ENCODE measurements around the gene NYNRIN. TPM values are rescaled to one million over a fixed set of nuclear protein-coding genes. Genes with fewer than 3 reads are reported as not detected.

The NYNRIN gene
- total and polyA plus RNA-seq, 10 of the 15 experiments (the other 5 are each of a cell fraction or from before 2014, with no cell fraction given), result under 0.01 to 0.15 (median 0.01) TPM; not detected in 5

DNA sequence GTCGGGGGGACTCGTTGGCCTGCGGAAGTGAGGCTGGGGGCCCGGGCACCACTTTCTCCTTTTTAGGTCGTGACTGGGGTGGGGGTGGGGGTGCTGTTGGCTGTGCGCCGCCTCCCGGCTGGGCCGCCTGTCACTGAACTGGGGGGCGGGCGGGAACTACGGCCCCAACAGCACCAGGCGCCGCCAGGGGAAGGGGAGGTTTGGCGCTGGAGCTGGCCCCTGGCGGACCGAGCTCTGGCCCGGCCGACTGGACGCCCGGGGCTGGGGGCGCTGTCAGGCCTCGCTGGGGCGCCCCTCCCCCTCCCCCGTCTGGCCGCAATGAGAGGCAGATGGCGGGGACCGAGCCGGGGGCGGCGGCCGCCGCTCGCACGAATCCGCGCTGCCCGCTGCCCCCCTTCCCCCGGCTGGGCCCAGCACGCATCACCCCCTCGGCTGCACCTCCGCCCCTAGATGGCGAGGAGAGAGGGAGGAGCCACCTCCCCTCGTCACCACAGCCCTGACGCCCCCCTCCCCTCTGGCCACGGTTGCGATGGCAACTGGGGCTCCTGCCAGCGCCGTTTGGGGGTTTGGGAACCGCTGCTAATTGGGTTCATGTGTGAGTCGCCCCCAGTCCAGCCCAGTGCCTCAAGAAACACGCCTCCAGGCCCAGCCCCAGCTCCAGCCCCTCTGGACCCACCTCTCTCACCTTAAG is 30.1 kb upstream of the NYNRIN start (continued):
- TF ChIP-seq, protein P1, sequence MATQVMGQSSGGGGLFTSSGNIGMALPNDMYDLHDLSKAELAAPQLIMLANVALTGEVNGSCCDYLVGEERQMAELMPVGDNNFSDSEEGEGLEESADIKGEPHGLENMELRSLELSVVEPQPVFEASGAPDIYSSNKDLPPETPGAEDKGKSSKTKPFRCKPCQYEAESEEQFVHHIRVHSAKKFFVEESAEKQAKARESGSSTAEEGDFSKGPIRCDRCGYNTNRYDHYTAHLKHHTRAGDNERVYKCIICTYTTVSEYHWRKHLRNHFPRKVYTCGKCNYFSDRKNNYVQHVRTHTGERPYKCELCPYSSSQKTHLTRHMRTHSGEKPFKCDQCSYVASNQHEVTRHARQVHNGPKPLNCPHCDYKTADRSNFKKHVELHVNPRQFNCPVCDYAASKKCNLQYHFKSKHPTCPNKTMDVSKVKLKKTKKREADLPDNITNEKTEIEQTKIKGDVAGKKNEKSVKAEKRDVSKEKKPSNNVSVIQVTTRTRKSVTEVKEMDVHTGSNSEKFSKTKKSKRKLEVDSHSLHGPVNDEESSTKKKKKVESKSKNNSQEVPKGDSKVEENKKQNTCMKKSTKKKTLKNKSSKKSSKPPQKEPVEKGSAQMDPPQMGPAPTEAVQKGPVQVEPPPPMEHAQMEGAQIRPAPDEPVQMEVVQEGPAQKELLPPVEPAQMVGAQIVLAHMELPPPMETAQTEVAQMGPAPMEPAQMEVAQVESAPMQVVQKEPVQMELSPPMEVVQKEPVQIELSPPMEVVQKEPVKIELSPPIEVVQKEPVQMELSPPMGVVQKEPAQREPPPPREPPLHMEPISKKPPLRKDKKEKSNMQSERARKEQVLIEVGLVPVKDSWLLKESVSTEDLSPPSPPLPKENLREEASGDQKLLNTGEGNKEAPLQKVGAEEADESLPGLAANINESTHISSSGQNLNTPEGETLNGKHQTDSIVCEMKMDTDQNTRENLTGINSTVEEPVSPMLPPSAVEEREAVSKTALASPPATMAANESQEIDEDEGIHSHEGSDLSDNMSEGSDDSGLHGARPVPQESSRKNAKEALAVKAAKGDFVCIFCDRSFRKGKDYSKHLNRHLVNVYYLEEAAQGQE (IDR thresholded peaks at IDR 0.05; ENCODE audit: low read depth, low read length), result no peak
- TF ChIP-seq, protein P2, sequence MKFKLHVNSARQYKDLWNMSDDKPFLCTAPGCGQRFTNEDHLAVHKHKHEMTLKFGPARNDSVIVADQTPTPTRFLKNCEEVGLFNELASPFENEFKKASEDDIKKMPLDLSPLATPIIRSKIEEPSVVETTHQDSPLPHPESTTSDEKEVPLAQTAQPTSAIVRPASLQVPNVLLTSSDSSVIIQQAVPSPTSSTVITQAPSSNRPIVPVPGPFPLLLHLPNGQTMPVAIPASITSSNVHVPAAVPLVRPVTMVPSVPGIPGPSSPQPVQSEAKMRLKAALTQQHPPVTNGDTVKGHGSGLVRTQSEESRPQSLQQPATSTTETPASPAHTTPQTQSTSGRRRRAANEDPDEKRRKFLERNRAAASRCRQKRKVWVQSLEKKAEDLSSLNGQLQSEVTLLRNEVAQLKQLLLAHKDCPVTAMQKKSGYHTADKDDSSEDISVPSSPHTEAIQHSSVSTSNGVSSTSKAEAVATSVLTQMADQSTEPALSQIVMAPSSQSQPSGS (IDR thresholded peaks at IDR 0.05; ENCODE audit: low read length), result no peak
- no peak for TF ChIP-seq SMC3 (IDR thresholded peaks at IDR 0.05; ENCODE audit: borderline replicate concordance, low read length)
- no peak for TF ChIP-seq BRCA1 (IDR thresholded peaks at IDR 0.05; ENCODE audit: low read depth, low read length)
- TF ChIP-seq, protein P3, sequence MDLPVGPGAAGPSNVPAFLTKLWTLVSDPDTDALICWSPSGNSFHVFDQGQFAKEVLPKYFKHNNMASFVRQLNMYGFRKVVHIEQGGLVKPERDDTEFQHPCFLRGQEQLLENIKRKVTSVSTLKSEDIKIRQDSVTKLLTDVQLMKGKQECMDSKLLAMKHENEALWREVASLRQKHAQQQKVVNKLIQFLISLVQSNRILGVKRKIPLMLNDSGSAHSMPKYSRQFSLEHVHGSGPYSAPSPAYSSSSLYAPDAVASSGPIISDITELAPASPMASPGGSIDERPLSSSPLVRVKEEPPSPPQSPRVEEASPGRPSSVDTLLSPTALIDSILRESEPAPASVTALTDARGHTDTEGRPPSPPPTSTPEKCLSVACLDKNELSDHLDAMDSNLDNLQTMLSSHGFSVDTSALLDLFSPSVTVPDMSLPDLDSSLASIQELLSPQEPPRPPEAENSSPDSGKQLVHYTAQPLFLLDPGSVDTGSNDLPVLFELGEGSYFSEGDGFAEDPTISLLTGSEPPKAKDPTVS (IDR thresholded peaks at IDR 0.05; ENCODE audit: low read depth, low read length), result no peak
- no peak for TF ChIP-seq TBL1XR1 (IDR thresholded peaks at IDR 0.05; ENCODE audit: low read depth, low read length)
- TF ChIP-seq ZNF24 (IDR thresholded peaks at IDR 0.05), result no peak
- 0 out of 2 replicates have a peak, but pooled peaks have one; percentile 9 for TF ChIP-seq TCF3 (IDR thresholded peaks at IDR 0.05; ENCODE audit: borderline replicate concordance, insufficient read depth, low read depth, low read length)
- peak; percentile 77 for TF ChIP-seq POLR2A (IDR thresholded peaks at IDR 0.05; ENCODE audit: low read depth, low read length)
- no peak for TF ChIP-seq ASH2L (IDR thresholded peaks at IDR 0.05; ENCODE audit: borderline replicate concordance, low read depth)
- TF ChIP-seq BCL11A (IDR thresholded peaks at IDR 0.05; ENCODE audit: low read depth, low read length), result no peak
- no peak for TF ChIP-seq ZBED1 (IDR thresholded peaks at IDR 0.05; ENCODE audit: borderline replicate concordance)
- no peak for TF ChIP-seq LARP7 (IDR thresholded peaks at IDR 0.05)
- TF ChIP-seq, protein P4, sequence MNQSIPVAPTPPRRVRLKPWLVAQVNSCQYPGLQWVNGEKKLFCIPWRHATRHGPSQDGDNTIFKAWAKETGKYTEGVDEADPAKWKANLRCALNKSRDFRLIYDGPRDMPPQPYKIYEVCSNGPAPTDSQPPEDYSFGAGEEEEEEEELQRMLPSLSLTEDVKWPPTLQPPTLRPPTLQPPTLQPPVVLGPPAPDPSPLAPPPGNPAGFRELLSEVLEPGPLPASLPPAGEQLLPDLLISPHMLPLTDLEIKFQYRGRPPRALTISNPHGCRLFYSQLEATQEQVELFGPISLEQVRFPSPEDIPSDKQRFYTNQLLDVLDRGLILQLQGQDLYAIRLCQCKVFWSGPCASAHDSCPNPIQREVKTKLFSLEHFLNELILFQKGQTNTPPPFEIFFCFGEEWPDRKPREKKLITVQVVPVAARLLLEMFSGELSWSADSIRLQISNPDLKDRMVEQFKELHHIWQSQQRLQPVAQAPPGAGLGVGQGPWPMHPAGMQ (IDR thresholded peaks at IDR 0.05; ENCODE audit: borderline replicate concordance), result no peak
- TF ChIP-seq CBX3 (IDR thresholded peaks at IDR 0.05; ENCODE audit: borderline replicate concordance, low read depth), result no peak
- no peak for TF ChIP-seq PAX8 (IDR thresholded peaks at IDR 0.05)
- TF ChIP-seq RUNX3 (IDR thresholded peaks at IDR 0.05; ENCODE audit: low read length), result peak; percentile 69
- TF ChIP-seq KAT2A (conservative IDR thresholded peaks at IDR 0.05; ENCODE audit: control insufficient read depth, low read depth, low read length), result no peak
- TF ChIP-seq SMARCA5 (IDR thresholded peaks at IDR 0.05), result 0 out of 2 replicates have a peak, but pooled peaks have one; percentile 23
- TF ChIP-seq, protein P5, sequence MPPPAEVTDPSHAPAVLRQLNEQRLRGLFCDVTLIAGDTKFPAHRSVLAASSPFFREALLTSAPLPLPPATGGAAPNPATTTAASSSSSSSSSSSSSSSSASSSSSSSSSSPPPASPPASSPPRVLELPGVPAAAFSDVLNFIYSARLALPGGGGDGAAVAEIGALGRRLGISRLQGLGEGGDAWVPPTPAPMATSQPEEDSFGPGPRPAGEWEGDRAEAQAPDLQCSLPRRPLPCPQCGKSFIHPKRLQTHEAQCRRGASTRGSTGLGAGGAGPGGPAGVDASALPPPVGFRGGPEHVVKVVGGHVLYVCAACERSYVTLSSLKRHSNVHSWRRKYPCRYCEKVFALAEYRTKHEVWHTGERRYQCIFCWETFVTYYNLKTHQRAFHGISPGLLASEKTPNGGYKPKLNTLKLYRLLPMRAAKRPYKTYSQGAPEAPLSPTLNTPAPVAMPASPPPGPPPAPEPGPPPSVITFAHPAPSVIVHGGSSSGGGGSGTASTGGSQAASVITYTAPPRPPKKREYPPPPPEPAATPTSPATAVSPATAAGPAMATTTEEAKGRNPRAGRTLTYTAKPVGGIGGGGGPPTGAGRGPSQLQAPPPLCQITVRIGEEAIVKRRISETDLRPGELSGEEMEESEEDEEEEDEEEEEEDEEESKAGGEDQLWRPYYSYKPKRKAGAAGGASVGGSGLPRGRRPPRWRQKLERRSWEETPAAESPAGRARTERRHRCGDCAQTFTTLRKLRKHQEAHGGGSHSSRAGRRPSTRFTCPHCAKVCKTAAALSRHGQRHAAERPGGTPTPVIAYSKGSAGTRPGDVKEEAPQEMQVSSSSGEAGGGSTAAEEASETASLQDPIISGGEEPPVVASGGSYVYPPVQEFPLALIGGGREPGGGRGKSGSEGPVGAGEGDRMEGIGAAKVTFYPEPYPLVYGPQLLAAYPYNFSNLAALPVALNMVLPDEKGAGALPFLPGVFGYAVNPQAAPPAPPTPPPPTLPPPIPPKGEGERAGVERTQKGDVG (CRISPR knock-in tag; IDR thresholded peaks at IDR 0.05), result no peak
- TF ChIP-seq NBN (IDR thresholded peaks at IDR 0.05), result no peak
